Mammary microvascular endothelial cell (primary cell): ENCODE results near the gene GRAP2. TPM values are rescaled to one million over a fixed set of nuclear protein-coding genes. Genes with fewer than 3 reads are reported as not detected.

ENCODE experiments used
- total RNA-seq: library from RNA; depleted of rRNA; stranded (reverse); fragments of >200 nt; gene quantifications from 2 replicates; pipeline ENCODE4 v1.2.3, GENCODE V29; 2015

GRAP2 gene
- under 0.01 TPM in 1 of 2 replicates, not detected in the other for total RNA-seq

GRCh38 chr22:39900306-39901227 lies at the start of gene GRAP2:
GRAP2 (plus strand) TSS chr22:39901084; CDS start chr22:39947107, 46,023 bp downstream.

GRCh38 chr22:39893526-39893925 lies 7.4 kb upstream of the GRAP2 start, which contains the start of gene ENTHD1:
ENTHD1 (minus strand) TSS chr22:39893760; CDS start chr22:39887748, 6,012 bp downstream.

GRCh38 chr22:39959640-39960447 lies 59.0 kb downstream of the GRAP2 start, which contains the start of gene TMA7B:
TMA7B (plus strand) TSS chr22:39960397; CDS start chr22:39964375, 3,978 bp downstream.

GRCh38 chr22:39994566-39995392 lies 93.9 kb downstream of the GRAP2 start, which contains the start of gene FAM83F:
FAM83F (plus strand) TSS chr22:39994954; CDS start chr22:39995043, 89 bp downstream.

Other genes starting within 250 kb of the GRAP2 start
- not detected in 2 replicates for gene ENTHD1, start 7.3 kb upstream of the GRAP2 start, total RNA-seq
- gene TMA7B, start 59.3 kb downstream of the GRAP2 start, total RNA-seq: not detected in 2 replicates
- gene FAM83F, start 93.9 kb downstream of the GRAP2 start, total RNA-seq: not detected in 2 replicates